Measurements from ENCODE around the gene CFAP161. TPM values are rescaled to one million over a fixed set of nuclear protein-coding genes. Genes with fewer than 3 reads are reported as not detected.

The CFAP161 gene
- total and polyA plus RNA-seq, 4 donors, result 0.75 to 0.84 TPM; not detected in 2

DNA sequence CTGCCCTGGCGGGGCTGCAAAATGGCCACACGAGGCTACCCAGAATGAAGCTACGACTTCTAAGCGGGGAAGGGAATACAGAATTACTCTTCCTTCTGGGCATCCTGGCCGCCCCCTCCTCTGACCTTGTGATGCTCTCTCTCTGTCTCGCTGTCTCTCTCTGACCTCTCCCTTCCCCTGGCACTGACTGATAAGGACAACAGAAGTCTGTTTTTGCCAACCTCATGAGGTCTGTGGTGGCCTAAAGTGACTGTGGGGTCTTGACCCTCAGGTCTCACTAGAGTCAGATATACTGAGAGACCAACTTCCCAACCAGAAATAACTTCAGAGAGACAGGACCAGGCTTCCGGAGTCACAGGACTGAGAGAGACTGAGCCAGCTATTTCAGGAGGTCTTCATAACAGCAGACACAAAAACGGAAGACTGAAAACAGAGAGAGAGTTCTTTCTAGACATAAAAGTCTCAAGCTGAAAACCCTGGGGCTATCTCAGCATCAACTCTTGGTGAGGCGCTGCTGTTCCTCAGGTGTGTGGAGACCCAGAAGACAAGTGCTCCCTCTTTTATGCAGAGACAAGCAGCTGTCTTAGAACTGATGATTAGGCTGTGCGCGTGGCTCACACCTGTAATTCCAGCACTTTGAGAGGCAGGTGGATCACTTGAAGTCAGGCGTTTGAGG, 38.2 kb upstream of the CFAP161 start:
- 81% methylated on average over 12 of the region's 12 CpGs for WGBS
- DNase-seq (ENCODE audit: low spot score), result no peak
- Histone ChIP-seq H3K36me3 (ENCODE audit: control insufficient read depth in 4 of 4, insufficient read depth in 3 of 4, low read depth in 1 of 4, low read length in 3 of 4) (no peaks in the 10 kb centered on the region), H3K4me1 (ENCODE audit: control insufficient read depth in 4 of 4, insufficient read depth in 4 of 4, low read length in 3 of 4) (peaks cover 0 to 3% (median 0%) of the 10 kb centered on the region in 4 donors), H3K9me3 (ENCODE audit: control insufficient read depth in 4 of 4, low read length in 3 of 4) (no peaks in the 10 kb centered on the region), H3K9ac (ENCODE audit: low read depth in 1 of 2, low read length in 2 of 2) (no peak overlapping the region), H3K27me3 (ENCODE audit: control insufficient read depth in 4 of 4, insufficient read depth in 4 of 4, low read length in 3 of 4) (no peaks in the 10 kb centered on the region), H3K4me3 (ENCODE audit: low read depth in 1 of 3, low read length in 3 of 3) (no peak overlapping the region), H3K27ac (ENCODE audit: low read depth in 1 of 2, low read length in 2 of 2) (no peak overlapping the region)
- TF ChIP-seq NR2F2 (IDR thresholded peaks at IDR 0.05), result peak; percentile 48
- no peak for TF ChIP-seq TAF1 (conservative IDR thresholded peaks at IDR 0.05)

DNA sequence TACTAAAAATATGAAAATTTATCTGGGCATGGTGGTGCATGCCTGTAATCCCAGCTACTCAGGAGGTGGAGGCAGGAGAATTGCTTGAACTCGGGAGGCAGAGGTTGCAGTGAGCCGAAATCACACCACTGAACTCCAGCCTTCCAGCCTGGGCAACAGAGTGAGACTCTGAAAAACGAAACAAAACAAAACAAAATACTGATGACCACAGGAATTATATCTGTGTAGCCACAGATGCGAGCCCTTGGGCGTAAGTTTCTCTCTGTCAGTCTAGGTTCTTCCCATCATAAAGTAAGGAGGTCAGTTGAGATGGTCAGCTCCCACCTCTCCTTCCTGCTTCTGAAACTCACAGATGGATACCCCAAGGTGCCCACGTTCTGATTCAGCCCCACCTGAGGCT, 37.7 kb upstream of the CFAP161 start:
- no peak overlapping the region for H3K27ac ChIP-seq (ENCODE audit: low read depth in 1 of 2, low read length in 2 of 2)
- no peaks in the 10 kb centered on the region for H3K36me3 ChIP-seq (ENCODE audit: control insufficient read depth in 4 of 4, insufficient read depth in 3 of 4, low read depth in 1 of 4, low read length in 3 of 4)
- no peak overlapping the region for H3K9ac ChIP-seq (ENCODE audit: low read depth in 1 of 2, low read length in 2 of 2)
- DNase-seq (ENCODE audit: low spot score), result no peak
- H3K4me3 ChIP-seq (ENCODE audit: low read depth in 1 of 3, low read length in 3 of 3), result no peak overlapping the region
- TF ChIP-seq, protein P1, sequence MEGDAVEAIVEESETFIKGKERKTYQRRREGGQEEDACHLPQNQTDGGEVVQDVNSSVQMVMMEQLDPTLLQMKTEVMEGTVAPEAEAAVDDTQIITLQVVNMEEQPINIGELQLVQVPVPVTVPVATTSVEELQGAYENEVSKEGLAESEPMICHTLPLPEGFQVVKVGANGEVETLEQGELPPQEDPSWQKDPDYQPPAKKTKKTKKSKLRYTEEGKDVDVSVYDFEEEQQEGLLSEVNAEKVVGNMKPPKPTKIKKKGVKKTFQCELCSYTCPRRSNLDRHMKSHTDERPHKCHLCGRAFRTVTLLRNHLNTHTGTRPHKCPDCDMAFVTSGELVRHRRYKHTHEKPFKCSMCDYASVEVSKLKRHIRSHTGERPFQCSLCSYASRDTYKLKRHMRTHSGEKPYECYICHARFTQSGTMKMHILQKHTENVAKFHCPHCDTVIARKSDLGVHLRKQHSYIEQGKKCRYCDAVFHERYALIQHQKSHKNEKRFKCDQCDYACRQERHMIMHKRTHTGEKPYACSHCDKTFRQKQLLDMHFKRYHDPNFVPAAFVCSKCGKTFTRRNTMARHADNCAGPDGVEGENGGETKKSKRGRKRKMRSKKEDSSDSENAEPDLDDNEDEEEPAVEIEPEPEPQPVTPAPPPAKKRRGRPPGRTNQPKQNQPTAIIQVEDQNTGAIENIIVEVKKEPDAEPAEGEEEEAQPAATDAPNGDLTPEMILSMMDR (IDR thresholded peaks at IDR 0.05; ENCODE audit: low read depth, low read length, missing input control), result no peak
- no peak for TF ChIP-seq JUND (IDR thresholded peaks at IDR 0.05)
- H3K9me3 ChIP-seq (ENCODE audit: control insufficient read depth in 4 of 4, low read length in 3 of 4), result no peaks in the 10 kb centered on the region
- H3K4me1 ChIP-seq (ENCODE audit: control insufficient read depth in 4 of 4, insufficient read depth in 4 of 4, low read length in 3 of 4), result peaks cover 0 to 3% (median 0%) of the 10 kb centered on the region in 4 donors
- H3K27me3 ChIP-seq (ENCODE audit: control insufficient read depth in 4 of 4, insufficient read depth in 4 of 4, low read length in 3 of 4), result no peaks in the 10 kb centered on the region
- 81% methylated on average over 6 of the region's 6 CpGs for WGBS

DNA sequence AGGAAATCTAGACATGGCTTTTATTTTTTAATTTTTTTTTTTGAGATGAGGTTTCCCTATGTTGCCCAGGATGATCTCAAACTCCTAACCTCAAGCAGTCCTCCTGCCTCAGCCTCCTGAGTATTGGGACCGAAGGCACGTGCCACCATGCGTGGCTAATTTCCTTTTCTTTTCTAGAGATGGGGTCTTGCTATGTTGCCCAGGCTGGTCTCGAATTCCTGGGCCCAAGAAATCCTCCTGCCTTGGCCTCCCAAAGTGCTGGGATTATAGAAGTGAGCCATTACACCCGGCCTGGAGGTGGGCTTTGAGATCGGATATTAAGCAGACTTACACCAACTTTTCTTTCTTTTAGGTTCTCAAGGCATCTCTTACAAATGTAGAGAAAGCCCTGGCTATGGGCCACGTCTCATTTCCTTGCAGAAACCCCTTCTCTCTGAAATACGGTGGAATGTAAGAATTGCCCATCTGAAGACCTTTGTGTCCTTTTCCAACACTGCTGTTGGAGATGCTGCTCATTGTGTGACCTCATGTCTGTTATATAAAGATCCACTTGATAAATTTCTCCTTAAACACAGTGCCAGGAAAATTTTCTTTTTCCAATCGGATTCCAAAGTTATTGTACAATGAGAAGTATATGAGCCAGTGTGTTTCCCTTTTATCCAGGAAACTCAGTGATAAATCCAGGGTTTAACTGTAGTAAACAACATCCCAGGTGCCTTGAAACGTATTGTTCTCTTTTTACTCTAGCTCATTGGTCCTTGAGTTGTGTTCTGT, 36.8 kb upstream of the CFAP161 start:
- TF ChIP-seq, protein P1 (IDR thresholded peaks at IDR 0.05; ENCODE audit: low read depth, low read length, missing input control), result no peak
- TF ChIP-seq YY1 (IDR thresholded peaks at IDR 0.05) (no peak), HNF4A (conservative IDR thresholded peaks at IDR 0.05) (no peak), FOXA1 (IDR thresholded peaks at IDR 0.05) (no peak), GABPA (IDR thresholded peaks at IDR 0.05 in 1 of 2, conservative IDR thresholded peaks at IDR 0.05 in 1 of 2) (no peak), MAX (IDR thresholded peaks at IDR 0.05) (no peak), REST (IDR thresholded peaks at IDR 0.05) (no peak), FOXA2 (IDR thresholded peaks at IDR 0.05) (no peak), TAF1 (conservative IDR thresholded peaks at IDR 0.05) (no peak), SP1 (IDR thresholded peaks at IDR 0.05) (no peak)
- no peak overlapping the region for H3K27ac ChIP-seq (ENCODE audit: low read depth in 1 of 2, low read length in 2 of 2)
- H3K27me3 ChIP-seq (ENCODE audit: control insufficient read depth in 4 of 4, insufficient read depth in 4 of 4, low read length in 3 of 4), result no peaks in the 10 kb centered on the region
- H3K9me3 ChIP-seq (ENCODE audit: control insufficient read depth in 4 of 4, low read length in 3 of 4), result no peaks in the 10 kb centered on the region
- H3K9ac ChIP-seq (ENCODE audit: low read depth in 1 of 2, low read length in 2 of 2), result no peak overlapping the region
- 86% methylated on average over 10 of the region's 10 CpGs for WGBS
- H3K4me3 ChIP-seq (ENCODE audit: low read depth in 1 of 3, low read length in 3 of 3), result no peak overlapping the region
- peaks cover 0 to 11% (median 7%) of the 10 kb centered on the region in 4 donors for H3K4me1 ChIP-seq (ENCODE audit: control insufficient read depth in 4 of 4, insufficient read depth in 4 of 4, low read length in 3 of 4)
- H3K36me3 ChIP-seq (ENCODE audit: control insufficient read depth in 4 of 4, insufficient read depth in 3 of 4, low read depth in 1 of 4, low read length in 3 of 4), result no peaks in the 10 kb centered on the region
- no peak for DNase-seq (ENCODE audit: low spot score)

Measured in liver (tissue), 9 donors.